Measurements from ENCODE around the gene MRPS24. TPM values are rescaled to one million over a fixed set of nuclear protein-coding genes. Genes with fewer than 3 reads are reported as not detected.

MRPS24 gene
- total and polyA plus RNA-seq, 2 of the 13 experiments (the other 11 are each of a cell fraction or from before 2014, with no cell fraction given): 135 to 162 TPM

- H3K4me1 ChIP-seq (ENCODE audit: insufficient read depth, low read length): peaks cover 18% of the 10 kb centered on the region
- ChIA-PET POLR2A (interaction anchor here (1.2 kb wide), 1 partner anchor 32 kb away, joined by 3 read pairs; no protein-coding TSS in a partner anchor), CTCF (ENCODE audit: low intra/inter-chr PET ratio, low total read pairs) (no interaction called here)
- H4K20me1 ChIP-seq (ENCODE audit: insufficient read depth, low read length): no peaks in the 10 kb centered on the region
- TF ChIP-seq GZF1 (CRISPR knock-in tag; IDR thresholded peaks at IDR 0.05) (no peak), EHMT2 (IDR thresholded peaks at IDR 0.05; ENCODE audit: borderline replicate concordance, low read depth, low read length) (no peak), MYC (CRISPR knock-in tag; IDR thresholded peaks at IDR 0.05; ENCODE audit: borderline replicate concordance) (no peak), PHF21A (CRISPR knock-in tag; IDR thresholded peaks at IDR 0.05) (no peak), ZNF3 (CRISPR knock-in tag; IDR thresholded peaks at IDR 0.05) (no peak), ZNF33A (CRISPR knock-in tag; IDR thresholded peaks at IDR 0.05; ENCODE audit: borderline replicate concordance) (no peak), ZNF382 (CRISPR knock-in tag; IDR thresholded peaks at IDR 0.05; ENCODE audit: borderline replicate concordance) (no peak), ZNF414 (CRISPR knock-in tag; IDR thresholded peaks at IDR 0.05) (no peak), THAP9 (CRISPR knock-in tag; IDR thresholded peaks at IDR 0.05; ENCODE audit: borderline replicate concordance) (no peak), KLF13 (CRISPR knock-in tag; IDR thresholded peaks at IDR 0.05) (no peak), ZXDC (CRISPR knock-in tag; IDR thresholded peaks at IDR 0.05) (no peak), ZGPAT (CRISPR knock-in tag; IDR thresholded peaks at IDR 0.05) (no peak), SNAPC5 (CRISPR knock-in tag; IDR thresholded peaks at IDR 0.05; ENCODE audit: borderline replicate concordance) (no peak)
- DNase-seq (ENCODE audit: low spot score): no peak
- H2AFZ ChIP-seq (ENCODE audit: low read length): no peak overlapping the region
- no peak overlapping the region for H3K4me2 ChIP-seq (ENCODE audit: low read depth, low read length)
- no TSS peak for BruUV-seq (replicated peaks)
- H3K79me2 ChIP-seq (ENCODE audit: insufficient read depth, low read length): peaks cover 6% of the 10 kb centered on the region
- no peak overlapping the region for H3K9ac ChIP-seq (ENCODE audit: insufficient read depth, low read depth, low read length)
- no peak for FAIRE-seq
- 73% methylated on average over 6 of the region's 7 CpGs for WGBS (ENCODE audit: low lambda C conversion rate)
- no peaks in the 10 kb centered on the region; a peak in 1 of 5 replicates for H3K27me3 ChIP-seq (ENCODE audit: control insufficient read depth in 1 of 2, insufficient read depth in 2 of 2, low read length in 2 of 2)
- no peak overlapping the region for H3K27ac ChIP-seq (ENCODE audit: extremely low read length, insufficient read depth, low read length)
- intact Hi-C loops (cut with micrococcal nuclease; ENCODE audit: unreplicated experiment): no loop called here
- in situ Hi-C loops (cut with HindIII; ENCODE audit: extremely low pct_ligation_motif_present, low pct_unique_long_range_greater_than_20kb): no loop called here
- H3K9me3 ChIP-seq (ENCODE audit: low read length): no peaks in the 10 kb centered on the region
- H3K4me3 ChIP-seq (replicated peaks in 1 of 3; ENCODE audit: insufficient read depth in 1 of 3, low read depth in 2 of 3, low read length in 3 of 3): no peak overlapping the region
- H3K36me3 ChIP-seq (replicated peaks in 1 of 2; ENCODE audit: control insufficient read depth in 1 of 2, insufficient read depth in 2 of 2, low read length in 2 of 2): peaks cover 11 to 25% of the 10 kb centered on the region in 2 experiments
- no peak for ATAC-seq
Measured at GRCh38 chr7:43872406-43873110, 3.2 kb upstream of the MRPS24 start.

All from HepG2 (cell line).